Measurements from ENCODE around the gene NKPD1. TPM values are rescaled to one million over a fixed set of nuclear protein-coding genes. Genes with fewer than 3 reads are reported as not detected.
A peak's percentile ranks its signal among the peaks of the same experiment; 100 is the strongest.

Gene NKPD1
- total RNA-seq, 1 experiment from 2014 or later: 2.4 TPM

GRCh38 chr19:45163156-45163555 lies 2.4 kb upstream of the NKPD1 start:
- Histone ChIP-seq H3K9me3 (no peaks in the 10 kb centered on the region), H3K36me3 (ENCODE audit: control insufficient read depth, insufficient read depth, low read length) (peaks cover 1% of the 10 kb centered on the region; the same call in 1 of the 2 replicates), H3K4me3 (ENCODE audit: low read depth, low read length) (no peak overlapping the region), H3K27me3 (replicated peaks; ENCODE audit: control insufficient read depth, insufficient read depth, low read length) (no peaks in the 10 kb centered on the region), H3K4me1 (peaks cover 19% of the 10 kb centered on the region)
- Mint-ChIP-seq H3K27ac (ENCODE audit: unreplicated experiment) (no peak overlapping the region), H3K9me3 (ENCODE audit: unreplicated experiment) (no peaks in the 10 kb centered on the region), H3K4me1 (ENCODE audit: low read depth, unreplicated experiment) (peaks cover 23% of the 10 kb centered on the region), H3K4me3 (ENCODE audit: unreplicated experiment) (no peak overlapping the region), H3K36me3 (ENCODE audit: insufficient read depth, unreplicated experiment) (peaks cover 38% of the 10 kb centered on the region), H3K27me3 (ENCODE audit: insufficient read depth, unreplicated experiment) (no peaks in the 10 kb centered on the region)
- BruUV-seq (replicated peaks): no TSS peak
- intact Hi-C loops (cut with micrococcal nuclease; ENCODE audit: unreplicated experiment): loop anchor here (5.0 kb wide), 1 partner anchor 84 kb away; the partner anchor contains the start of gene EXOC3L2
- ChIA-PET CTCF (interaction anchor here (0.8 to 1.1 kb wide), 2 partner anchors 9 to 85 kb away, joined by 3 to 5 read pairs; no protein-coding TSS in a partner anchor), POLR2A (no interaction called here)
- no peak for DNase-seq
- TF ChIP-seq CTCF (IDR thresholded peaks at IDR 0.05; ENCODE audit: insufficient read depth in 1 of 2, low read depth in 1 of 2, low read length in 1 of 2, severe bottlenecking in 1 of 2, unreplicated experiment in 1 of 2): no peak

- Mint-ChIP-seq H3K4me1 (ENCODE audit: low read depth, unreplicated experiment) (peaks cover 23% of the 10 kb centered on the region), H3K36me3 (ENCODE audit: insufficient read depth, unreplicated experiment) (peaks cover 39% of the 10 kb centered on the region), H3K9me3 (ENCODE audit: unreplicated experiment) (no peaks in the 10 kb centered on the region), H3K27ac (ENCODE audit: unreplicated experiment) (no peak overlapping the region), H3K27me3 (ENCODE audit: insufficient read depth, unreplicated experiment) (no peaks in the 10 kb centered on the region), H3K4me3 (ENCODE audit: unreplicated experiment) (no peak overlapping the region)
- intact Hi-C loops (cut with micrococcal nuclease; ENCODE audit: unreplicated experiment): loop anchor here (5.0 kb wide), 1 partner anchor 85 kb away; the partner anchor contains the start of gene EXOC3L2
- Histone ChIP-seq H3K4me3 (ENCODE audit: low read depth, low read length) (no peak overlapping the region), H3K36me3 (ENCODE audit: control insufficient read depth, insufficient read depth, low read length) (peaks cover under 1% of the 10 kb centered on the region; the same call in 1 of the 2 replicates), H3K4me1 (peaks cover 19% of the 10 kb centered on the region), H3K27me3 (replicated peaks; ENCODE audit: control insufficient read depth, insufficient read depth, low read length) (no peaks in the 10 kb centered on the region), H3K9me3 (no peaks in the 10 kb centered on the region)
- no TSS peak for BruUV-seq (replicated peaks)
- no peak for DNase-seq
- ChIA-PET CTCF (interaction anchor here (0.6 to 1.1 kb wide), 5 partner anchors 9 to 176 kb away, joined by 3 to 12 read pairs (median 4); partner anchors contain the start of genes BLOC1S3 and TRAPPC6A), POLR2A (no interaction called here)
- TF ChIP-seq CTCF (IDR thresholded peaks at IDR 0.05; ENCODE audit: insufficient read depth in 1 of 2, low read depth in 1 of 2, low read length in 1 of 2, severe bottlenecking in 1 of 2, unreplicated experiment in 1 of 2): no peak
These were observed 1.9 kb upstream of the NKPD1 start for GRCh38 chr19:45162608-45163143.

DNA sequence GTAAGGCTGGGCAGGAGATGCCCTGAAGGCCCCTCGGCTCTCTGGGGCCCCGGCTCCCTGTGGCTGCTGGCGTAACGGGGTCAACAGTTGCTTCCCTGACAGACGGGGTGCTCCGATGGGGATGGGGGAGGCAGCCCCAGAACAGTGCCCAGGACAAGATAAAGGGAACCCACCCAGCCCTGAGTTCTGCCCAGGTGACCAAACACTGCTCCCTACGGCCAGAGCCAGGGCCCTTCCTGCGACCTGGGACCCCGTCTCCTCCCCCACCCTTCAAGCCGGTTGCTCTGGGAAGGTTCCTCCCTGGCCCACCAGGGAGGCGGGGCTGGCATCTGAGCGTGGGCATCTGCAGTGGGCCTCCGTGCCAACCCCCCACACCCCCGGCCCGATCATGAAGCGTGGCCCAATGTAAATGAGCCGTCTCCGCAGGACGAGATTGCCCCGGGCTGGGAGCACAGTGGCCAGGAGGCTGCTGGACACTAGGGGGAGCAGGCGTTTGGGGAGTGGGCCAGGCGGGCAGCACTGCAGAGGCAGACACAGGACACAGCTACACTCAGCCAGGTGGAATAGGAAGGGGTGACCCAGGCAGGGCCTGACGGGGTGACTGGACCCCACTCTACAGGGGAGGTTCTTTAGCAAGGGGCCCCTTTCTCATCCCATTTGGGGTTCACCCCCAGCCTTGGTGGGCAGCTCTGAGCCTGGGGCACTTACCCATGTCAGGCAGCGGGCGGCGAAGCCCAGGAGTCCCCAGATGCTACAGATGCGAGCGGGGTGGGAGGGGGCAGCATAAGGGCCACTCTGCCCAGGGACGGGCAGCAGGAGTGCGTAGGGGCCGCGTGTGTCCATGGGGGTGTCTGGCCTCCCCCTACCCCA lies 1.2 kb upstream of the NKPD1 start:
- Mint-ChIP-seq H3K36me3 (ENCODE audit: insufficient read depth, unreplicated experiment) (peaks cover 39% of the 10 kb centered on the region), H3K27ac (ENCODE audit: unreplicated experiment) (no peak overlapping the region), H3K4me3 (ENCODE audit: unreplicated experiment) (peak overlapping the region; percentile 13), H3K4me1 (ENCODE audit: low read depth, unreplicated experiment) (peaks cover 23% of the 10 kb centered on the region), H3K27me3 (ENCODE audit: insufficient read depth, unreplicated experiment) (no peaks in the 10 kb centered on the region), H3K9me3 (ENCODE audit: unreplicated experiment) (no peaks in the 10 kb centered on the region)
- no peaks in the 10 kb centered on the region for H3K36me3 ChIP-seq (ENCODE audit: control insufficient read depth, insufficient read depth, low read length)
- H3K27me3 ChIP-seq (replicated peaks; ENCODE audit: control insufficient read depth, insufficient read depth, low read length): no peaks in the 10 kb centered on the region
- TF ChIP-seq CTCF (IDR thresholded peaks at IDR 0.05; ENCODE audit: insufficient read depth in 1 of 2, low read depth in 1 of 2, low read length in 1 of 2, severe bottlenecking in 1 of 2, unreplicated experiment in 1 of 2): peak; percentile 76 to 96
- ChIA-PET CTCF (interaction anchor here (0.6 to 1.1 kb wide), 4 partner anchors 17 to 177 kb away, joined by 3 to 12 read pairs (median 4); partner anchors contain the start of genes BLOC1S3 and TRAPPC6A), POLR2A (no interaction called here)
- BruUV-seq (replicated peaks): no TSS peak
- H3K9me3 ChIP-seq: no peaks in the 10 kb centered on the region
- peaks cover 19% of the 10 kb centered on the region for H3K4me1 ChIP-seq
- intact Hi-C loops (cut with micrococcal nuclease; ENCODE audit: unreplicated experiment): loop anchor here (2.0 to 5.0 kb wide), 3 partner anchors 17 to 177 kb away; partner anchors contain the start of genes BLOC1S3, EXOC3L2 and TRAPPC6A
- H3K4me3 ChIP-seq (ENCODE audit: low read depth, low read length): no peak overlapping the region
- DNase-seq: peak; percentile 68 to 81

Data from Caco-2 (cell line).